ENCODE measurements around the gene ADSS2.
"Not testable (repeated sequence)": the region's sequence is repeated elsewhere in the genome, so short reads cannot be mapped to it uniquely, and the experiment has no call there.

The ADSS2 gene

DNA sequence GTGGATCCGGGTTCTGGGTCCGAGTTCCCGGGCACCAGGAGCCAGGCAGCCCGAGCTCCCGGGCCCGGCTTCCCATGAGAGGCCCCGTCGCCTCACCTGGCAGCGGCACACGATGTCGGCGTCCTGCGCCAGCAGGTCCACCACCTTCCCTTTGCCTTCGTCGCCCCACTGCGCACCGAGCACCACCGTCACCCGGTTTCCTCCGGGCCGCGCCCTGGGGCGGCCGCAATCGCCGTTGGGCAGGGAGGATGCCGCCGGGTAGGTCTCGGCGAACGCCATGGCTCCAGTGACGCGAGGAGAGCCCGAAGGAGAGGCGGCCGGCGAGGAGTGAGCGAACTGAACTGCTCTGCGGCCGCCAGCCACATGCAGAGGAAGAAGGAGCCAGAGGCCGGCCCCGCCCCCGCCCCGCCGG lies at the start of gene ADSS2:
Gene ADSS2, minus strand, starts transcription at position 371 of the 412 bp plus-strand sequence. Its CDS starts 92 bp downstream, at position 279.
- no peak for DNase-seq (ENCODE audit: low spot score)

DNA sequence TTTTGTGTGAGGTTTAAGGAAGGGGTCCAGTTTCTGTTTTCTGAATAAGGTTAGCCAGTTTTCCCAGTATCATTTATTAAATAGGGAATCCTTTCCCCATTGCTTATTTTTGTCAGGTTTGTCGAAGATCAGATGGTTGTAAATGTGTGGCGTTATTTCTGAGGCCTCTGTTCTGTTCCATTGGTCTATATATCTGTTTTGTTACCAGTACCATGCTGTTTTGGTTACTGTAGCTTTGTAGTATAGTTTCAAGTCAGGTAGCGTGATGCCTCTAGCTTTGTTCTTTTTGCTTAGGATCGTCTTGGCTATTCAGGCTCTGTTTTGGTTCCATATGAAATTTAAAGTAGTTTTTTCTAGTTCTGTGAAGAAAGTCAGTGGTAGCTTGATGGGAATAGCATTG lies 48.8 kb upstream of the ADSS2 start:
- DNase-seq (ENCODE audit: low spot score), result not testable (repeated sequence)

GRCh38 chr1:244499484-244499883 lies 47.8 kb upstream of the ADSS2 start:
- DNase-seq (ENCODE audit: low spot score), result not testable (repeated sequence)

DNA sequence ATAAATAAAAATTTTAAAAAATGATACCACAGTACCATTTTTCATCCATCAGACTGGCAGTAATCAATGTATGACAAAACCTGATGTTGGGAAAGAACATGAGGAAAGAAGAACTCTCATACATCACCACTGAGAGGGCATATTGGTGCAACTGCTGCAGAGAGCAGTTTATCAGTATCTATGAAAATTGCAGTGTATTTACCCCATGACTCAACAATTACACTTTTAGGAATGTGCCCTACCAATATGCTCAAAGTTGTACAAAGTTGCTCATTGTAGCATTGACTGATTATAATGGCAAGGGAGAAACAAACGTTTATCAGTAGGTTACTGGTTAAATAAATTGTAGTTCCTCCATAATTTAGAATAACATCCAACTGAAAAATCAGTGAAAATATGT lies 46.1 kb upstream of the ADSS2 start:
- no peak for DNase-seq (ENCODE audit: low spot score)

DNA sequence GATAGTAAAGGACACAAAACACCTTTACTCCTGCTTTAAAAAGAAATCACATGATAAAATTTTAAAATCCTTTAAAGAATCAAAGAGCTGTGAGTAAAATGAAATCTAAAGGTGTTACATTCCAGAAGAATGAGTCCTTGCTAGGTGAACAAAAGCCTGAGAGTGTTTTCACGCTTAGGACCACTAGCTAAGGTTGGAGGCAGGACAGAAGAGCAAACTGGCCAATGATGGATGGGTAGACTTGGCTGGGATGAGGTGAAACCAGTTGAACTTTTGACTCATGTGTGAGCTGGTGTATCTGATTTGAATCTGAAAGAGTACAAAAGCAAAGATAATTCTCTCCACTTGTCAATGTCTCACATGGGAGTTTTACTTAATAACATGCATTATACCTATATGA lies 44.5 kb upstream of the ADSS2 start:
- DNase-seq (ENCODE audit: low spot score), result no peak

- no peak for DNase-seq (ENCODE audit: low spot score)
These were observed 42.9 kb upstream of the ADSS2 start for GRCh38 chr1:244494653-244495052.

DNA sequence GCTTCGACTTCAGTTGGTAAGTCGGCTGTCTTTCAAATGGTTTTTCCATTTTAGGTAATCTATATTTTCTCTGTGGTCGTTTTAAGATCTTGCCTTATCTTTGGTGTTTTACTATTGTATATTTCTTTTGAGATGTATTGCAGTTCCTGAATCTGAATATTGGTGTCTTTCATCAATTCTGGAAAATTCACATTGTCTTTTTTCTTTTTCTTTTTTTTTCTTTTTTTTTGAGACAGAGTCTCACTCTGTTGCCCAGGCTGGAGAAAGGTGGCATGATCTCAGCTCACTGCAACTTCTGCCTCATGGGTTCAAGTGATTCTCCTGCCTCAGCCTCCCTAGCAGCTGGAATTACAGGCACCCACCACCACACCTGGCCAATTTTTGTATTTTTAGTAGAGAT lies 33.3 kb upstream of the ADSS2 start:
- not testable (repeated sequence) for DNase-seq (ENCODE audit: low spot score)

DNA sequence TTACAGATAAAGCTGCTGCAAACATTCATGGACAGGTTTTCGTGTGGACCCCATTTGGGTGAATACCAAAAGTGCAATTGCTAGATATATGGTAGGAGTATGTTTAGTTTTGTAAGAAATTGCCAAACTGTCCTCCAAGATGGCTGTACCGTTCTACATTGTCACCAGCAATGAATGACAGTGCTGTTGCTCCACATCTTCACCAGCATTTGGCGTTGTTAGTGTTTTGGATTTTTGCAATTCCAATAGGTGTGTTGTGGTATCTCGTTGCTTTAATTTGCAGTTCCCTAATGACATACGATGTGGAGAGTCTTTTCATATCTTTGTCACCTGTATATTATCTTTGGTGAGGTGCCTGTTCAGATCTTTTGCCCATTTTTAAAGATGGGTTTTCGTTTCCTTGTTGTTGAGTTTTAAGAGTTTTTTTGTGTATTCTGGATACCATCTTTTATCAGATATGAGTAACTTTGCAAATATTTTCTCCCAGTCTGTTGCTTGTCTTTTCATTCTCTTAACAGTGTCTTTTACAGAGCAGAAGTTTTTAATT lies 21.4 kb upstream of the ADSS2 start:
- DNase-seq (ENCODE audit: low spot score), result no peak

DNA sequence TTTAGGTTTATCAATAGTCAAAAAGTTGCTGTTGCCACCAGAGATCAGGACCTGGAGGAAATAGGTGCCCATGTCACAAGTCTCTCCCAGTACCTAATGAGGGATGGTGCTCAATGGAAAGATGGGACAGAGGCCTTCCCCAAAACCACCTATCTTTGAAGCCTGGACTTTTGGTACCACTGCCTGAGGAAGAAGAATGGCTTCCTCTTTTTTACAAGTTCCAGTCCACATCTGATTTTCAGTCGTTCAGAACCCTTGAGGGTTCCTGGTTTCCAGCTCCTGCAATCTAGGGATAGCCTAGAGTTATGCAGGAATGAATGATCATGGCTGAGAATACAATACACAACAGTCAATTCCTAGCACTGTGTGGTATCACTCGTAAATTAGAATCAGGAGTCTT lies 15.0 kb upstream of the ADSS2 start:
- DNase-seq (ENCODE audit: low spot score), result no peak

GRCh38 chr1:244461245-244462071 lies 9.7 kb upstream of the ADSS2 start, which contains the start of gene CATSPERE:
TSS of gene CATSPERE (plus strand) at chr1:244461273. CDS start at chr1:244461430, 157 bp downstream.
- DNase-seq (ENCODE audit: low spot score), result peak; percentile 78

DNA sequence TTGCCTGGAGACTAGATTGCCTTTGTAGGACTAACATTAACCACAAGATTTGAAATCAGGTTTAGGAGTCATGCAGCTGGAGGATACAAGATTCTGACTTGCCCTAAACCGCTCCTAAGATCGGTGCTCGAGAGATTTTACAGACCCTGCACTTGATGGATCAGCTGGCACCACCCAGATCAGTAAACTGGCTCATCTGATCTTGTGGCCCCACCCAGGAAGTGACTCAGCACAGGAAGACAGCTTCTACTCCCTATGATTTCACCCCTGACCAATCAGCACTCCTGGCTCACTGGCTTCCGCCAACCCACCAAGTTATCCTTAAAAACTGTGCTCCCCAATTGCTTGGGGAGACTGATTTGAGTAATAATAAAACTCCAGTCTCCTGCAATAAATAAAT lies 8.5 kb upstream of the ADSS2 start:
- DNase-seq (ENCODE audit: low spot score), result peak; percentile 31

DNA sequence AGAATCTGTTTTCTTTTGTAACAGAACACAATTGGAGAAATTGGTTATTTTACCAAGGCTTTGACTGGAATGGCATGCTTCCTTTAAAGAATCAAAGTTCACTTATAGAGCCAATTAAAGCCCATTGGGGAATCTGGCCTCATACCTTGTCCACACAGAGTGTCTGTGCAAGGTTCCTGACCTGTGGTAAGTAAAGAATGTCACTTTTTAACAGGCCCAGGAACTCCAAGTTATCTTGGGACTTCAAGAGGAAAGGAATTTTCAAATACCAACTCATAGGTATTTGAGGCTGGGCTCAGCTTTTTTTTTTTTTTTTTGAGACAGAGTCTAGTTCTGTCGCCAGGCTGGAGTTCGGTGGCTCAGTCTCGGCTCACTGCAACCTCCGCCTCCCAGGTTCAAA lies 7.1 kb upstream of the ADSS2 start:
- DNase-seq (ENCODE audit: low spot score), result no peak

DNA sequence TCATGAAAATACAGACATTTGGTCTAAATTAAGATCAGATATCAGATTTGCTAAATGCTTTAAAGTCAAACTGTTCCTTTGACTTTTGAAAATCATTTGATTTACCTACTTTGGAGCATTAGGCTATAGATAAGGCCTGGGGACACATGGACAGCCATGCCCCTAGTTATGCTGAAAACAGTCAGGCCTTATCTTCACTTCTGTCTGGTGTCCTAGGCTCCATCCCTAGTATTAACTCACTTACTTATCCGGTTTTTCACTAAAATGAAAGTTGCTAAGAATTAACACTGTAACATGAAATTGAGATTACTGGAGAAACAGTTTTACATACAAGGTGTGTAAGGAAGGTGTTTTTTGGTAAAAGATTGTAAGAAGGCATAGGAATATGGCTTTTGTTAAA lies 4.9 kb upstream of the ADSS2 start:
- DNase-seq (ENCODE audit: low spot score), result no peak

- no peak for DNase-seq (ENCODE audit: low spot score)
These were observed 2.7 kb upstream of the ADSS2 start for GRCh38 chr1:244454412-244454811.

DNA sequence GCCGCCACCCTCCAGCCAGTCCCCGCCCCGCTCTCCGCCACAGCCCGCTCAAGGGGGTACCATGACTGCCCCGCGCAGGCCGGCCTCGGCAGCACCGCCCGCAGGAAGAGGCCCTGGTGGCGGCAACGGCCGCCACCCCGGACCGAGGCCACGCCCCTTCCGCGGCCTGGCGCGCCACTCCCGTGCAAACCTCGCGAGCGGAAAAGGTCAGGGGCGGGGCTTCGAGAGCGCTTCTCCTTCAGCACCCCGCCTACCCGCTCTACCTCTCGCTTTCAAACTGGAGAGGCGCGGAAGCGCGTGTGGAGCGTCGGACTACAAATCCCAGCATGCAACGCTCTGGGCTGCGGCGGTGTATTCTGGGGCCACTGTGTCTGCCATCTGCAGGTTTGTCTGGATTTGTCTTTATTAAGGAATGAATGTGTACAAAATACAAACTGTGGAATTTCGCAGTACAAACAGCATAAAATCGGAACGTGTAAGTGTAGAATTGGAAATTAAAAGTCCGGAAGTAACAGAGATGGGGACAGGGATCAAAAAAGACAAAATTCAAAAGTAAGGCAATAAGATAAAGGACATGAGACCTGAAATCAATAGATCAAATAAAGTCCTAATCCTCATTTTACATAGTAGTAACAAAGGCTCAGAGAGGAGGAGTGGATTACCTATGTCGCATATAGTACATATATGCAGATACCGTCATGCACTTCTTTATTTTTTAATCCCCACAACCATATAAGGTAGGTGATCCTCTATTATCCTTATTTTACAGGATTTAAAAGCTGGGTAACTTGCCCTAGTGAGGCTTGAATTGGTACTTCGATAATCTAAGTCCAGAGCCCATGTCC lies 464 bp upstream of the ADSS2 start:
- DNase-seq (ENCODE audit: low spot score), result peak; percentile 99

DNA sequence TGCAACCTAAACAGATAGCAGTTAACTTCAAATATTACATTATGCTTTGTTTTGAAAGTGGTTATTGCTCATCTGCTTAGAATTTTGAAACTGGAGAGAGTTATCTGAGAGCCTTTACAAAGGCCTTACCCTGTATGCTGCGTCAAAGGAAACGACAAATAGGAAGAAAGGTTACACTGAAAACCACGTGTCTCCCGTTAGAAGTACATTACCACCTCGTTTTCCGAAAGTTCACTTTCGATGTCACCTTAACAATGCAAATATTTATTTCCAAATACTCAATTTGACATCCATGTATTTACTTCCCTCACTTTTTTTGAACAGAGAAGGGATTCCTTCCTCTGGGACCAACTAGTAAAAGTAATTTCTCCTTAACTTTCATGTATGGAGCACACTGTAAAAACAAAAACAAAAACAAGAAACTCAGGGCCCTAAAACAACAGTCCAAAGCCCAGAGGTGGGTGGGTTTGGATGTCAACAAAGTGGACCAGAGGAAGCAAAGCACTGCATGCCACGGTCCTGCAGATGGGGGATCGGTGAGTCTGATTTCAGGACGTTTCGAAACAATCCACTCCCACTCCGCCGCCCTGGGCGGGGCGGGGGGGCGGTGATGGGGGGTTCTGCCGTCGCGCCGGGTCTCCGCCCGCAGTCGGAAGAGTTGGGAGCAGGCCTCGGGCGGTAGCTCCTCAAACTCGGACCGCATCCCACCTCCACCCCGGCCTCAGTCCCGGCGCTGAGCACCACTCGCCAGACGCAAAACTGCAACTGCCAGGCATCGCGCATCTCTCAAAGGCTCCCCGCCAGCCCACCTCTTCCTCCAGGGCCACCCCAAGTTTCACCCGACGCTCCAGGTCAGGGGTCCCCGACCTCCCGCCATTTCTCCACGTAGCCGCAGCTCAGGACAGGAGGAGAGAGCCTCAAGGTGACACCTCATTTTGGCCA lies 841 bp downstream of the ADSS2 start:
- DNase-seq (ENCODE audit: low spot score), result peak; percentile 63

GRCh38 chr1:244449936-244450508 lies 1.7 kb downstream of the ADSS2 start:
- DNase-seq (ENCODE audit: low spot score), result no peak

DNA sequence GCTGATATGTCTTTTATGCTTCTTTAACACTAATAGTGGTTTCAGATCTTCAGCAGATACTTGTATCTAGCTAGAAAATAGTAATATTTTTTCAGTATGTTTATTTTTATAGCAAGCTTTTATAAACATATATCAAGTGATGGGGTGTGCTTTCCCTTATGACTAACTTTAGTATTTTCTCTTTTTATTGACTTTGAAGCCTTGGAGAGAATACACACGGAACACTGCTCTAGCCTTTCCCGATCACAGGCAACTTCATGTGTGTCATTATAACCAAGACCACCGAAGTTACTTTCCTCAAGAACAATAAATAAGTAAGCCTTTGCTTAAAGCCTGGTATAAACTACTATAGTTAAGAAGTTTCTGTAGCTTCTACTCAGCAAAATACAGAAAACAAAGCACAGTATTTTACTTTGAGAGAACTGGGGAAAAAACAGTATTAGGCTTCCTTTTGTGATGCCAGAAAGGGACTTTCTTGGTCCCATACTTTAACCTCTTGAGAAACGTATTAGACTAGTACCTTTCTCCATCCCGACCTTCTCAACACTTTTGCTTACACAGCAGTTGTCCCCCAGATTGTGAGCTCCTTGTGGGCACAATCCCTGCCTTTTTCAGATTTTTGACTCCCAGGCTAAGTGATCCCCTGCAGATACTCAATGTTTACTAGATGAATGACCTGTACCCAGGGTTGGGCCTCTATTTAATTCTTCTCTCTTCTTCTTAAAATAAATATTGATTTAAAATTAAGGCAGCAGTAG lies 3.3 kb downstream of the ADSS2 start:
- no peak for DNase-seq (ENCODE audit: low spot score)

GRCh38 chr1:244447552-244447951 lies 4.2 kb downstream of the ADSS2 start:
- DNase-seq (ENCODE audit: low spot score), result no peak

- no peak for DNase-seq (ENCODE audit: low spot score)
These were observed 4.7 kb downstream of the ADSS2 start for GRCh38 chr1:244447024-244447423.
